HG03045 (cell line): ENCODE measurements around the gene PRR5L.
"Not testable (repeated sequence)": the region's sequence is repeated elsewhere in the genome, so short reads cannot be mapped to it uniquely, and the experiment has no call there.

Experiments used
- ATAC-seq: cut with Tn5 transposase; IDR thresholded peaks from one replicate; pipeline ENCODE4 v1.9.1; 2021; ENCODE audit warnings: mild to moderate bottlenecking, moderate library complexity; ENCODE audit not compliant: unreplicated experiment

The PRR5L gene

DNA sequence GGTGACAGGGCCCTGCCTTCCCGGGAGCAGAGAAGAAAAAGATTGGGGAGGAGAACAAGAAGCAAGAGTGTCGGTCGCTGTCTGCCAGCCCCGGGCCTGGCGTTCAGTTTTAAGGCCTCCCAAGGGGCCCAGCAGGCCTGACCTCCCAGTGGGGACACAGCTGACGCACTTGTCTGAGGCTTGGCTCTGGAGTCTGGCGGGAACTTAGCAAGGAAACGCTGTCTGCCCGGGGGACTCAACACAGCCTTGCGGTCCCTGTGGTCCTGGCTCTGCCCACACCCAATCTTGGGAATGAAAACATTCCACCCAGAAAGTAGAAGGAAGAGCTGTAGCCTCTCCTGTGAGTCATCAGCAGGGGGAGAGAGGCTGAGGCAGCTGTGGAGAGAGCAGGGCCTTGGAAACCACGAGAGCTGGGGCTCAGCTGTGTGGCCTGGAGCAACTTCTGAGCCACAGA, 159.6 kb downstream of the PRR5L start:
- no peak for ATAC-seq

DNA sequence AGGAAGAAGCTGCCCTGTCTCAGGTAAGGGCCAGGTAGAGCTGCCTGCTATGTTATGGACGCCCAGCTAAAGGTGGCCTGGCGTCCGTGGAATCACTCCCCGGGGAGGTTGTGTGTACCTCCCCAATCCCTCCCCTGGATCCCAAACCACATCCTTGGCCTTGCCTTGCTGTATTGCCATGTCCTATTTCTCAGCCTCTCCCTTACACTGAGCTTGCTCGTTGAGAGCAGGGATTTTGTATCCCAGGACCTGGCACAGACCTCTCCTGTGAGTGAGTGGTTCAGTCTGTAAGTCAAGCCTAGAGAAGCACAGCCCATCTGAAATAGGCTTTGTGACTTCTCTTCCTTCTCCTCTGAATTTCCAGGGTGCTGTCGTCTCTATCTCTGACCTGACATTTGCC, 160.1 kb downstream of the PRR5L start:
- ATAC-seq = no peak

DNA sequence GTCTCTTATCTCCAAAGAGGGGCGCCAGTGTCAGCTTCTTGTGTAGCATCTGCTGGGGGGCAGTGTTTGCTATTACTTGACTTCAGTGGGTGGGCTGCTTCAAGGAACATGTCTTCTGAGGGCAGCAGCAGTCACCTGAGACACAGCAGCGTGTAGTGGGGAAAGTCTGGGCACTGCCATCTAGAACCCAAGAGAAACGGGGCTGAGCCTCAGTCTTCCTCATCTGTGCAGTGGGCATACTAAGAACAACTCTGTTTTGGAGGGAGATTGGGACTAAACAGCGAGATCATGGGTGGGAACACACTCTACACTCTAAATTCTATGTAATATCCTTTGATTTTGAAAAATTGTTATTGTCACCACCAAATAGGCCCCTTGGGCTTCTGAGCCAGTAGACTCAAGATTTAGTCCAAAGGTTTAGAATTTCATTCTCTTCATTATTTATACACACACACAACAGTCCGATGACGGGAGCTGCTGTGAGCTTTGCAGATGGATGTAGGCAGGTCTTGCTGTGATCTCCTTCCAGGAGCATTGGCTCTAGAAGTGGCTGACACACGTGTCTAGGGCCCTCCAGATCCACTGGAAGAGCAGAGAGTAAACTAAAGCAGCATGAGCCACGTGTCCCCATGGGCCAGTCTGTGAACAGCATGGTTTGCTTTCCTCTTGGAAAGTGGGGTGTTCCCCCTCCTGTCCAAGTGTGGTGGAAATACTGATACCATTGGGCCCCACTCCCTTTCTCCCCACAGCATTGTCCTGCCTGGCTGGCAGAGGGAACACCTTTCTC, 162.2 kb downstream of the PRR5L start:
- ATAC-seq = no peak

DNA sequence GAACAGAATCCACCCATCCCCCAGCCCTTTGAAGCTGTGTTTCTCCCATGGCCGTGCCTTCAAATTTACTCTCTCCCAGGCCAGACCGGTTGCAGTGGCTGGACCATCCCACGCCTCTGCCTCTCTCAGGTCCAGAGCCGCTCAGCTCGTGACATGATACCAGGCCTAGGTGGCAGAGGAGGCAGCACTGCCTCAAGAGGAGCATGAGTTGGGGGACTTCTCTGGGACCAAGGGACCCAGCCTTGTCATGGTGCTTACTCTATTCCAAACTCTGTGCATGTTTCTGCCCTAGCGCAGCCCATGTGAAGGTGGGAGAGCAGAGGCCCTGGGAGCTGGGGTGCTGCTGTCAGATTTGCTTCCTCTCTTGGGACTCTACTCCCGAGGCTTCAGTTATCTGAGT, 163.0 kb downstream of the PRR5L start:
- ATAC-seq = no peak

DNA sequence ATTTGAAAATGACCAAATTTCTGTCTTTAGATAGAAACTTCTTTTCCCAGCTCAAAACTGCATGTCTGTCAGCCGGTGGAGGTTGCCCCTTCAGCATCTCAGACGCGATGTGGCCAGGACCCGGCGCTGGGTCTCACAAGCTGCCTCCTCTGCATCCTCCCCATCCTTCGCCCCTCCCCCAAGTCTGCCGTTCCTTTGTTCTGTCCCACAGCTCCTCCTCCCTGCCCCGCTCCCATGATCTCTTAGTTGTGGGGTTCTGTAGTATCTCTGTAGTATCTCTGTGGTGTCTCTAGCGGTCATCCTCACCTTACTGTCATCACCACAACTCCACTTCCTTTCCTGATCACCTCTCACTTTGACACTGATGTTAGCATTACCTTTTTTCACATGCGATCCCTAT, 164.1 kb downstream of the PRR5L start:
- ATAC-seq = no peak

DNA sequence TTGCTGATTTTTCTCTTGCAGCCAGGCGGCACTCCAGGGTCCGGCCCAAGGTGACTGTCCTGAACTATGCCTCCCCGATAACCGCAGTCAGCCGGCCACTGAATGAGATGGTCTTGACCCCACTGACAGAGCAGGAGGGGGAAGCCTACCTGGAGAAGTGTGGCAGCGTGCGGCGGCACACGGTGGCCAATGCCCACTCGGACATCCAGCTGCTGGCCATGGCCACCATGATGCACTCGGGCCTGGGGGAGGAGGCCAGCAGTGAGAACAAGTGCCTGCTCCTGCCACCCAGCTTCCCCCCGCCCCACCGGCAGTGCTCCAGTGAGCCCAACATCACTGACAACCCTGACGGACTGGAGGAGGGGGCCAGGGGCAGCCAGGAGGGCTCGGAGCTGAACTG, 166.2 kb downstream of the PRR5L start:
- no peak for ATAC-seq

DNA sequence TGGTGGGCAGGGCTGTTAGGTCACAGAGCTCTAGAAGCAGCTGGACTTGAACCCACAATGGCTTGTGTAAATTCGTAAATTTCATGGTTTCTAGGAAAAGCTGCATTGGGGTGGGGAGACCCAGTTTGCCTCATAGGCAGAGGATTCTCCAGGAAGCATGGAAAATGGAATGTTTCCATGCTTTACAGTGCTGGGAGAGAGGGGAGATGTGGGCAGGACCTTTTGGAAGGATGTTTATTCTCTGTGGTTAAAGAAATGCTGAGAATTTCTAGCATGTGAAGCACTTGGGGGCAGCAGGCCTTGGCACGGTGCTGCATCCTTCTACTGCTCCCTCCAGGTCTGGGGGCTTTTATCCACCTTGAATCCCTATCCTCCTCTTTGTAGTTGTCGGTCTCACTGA, 167.7 kb downstream of the PRR5L start:
- ATAC-seq = no peak

DNA sequence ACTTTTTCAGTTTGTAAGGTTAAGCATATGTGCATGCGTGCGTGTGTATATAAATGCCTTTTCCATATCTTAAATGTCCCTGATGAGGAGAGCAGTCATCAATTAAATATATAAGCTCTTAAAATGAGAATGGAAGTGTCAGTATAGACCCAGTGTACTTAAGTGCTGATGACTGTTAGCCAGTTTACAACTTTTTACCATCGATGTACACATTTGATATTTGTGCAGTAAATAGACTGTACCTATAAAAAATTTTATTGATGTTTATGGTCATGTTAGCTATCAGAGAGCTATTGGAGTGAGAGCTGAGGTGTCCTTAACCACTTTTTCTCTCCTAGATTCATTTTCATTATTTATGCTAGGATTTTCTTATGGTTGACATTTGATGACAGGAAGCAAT, 168.6 kb downstream of the PRR5L start:
- ATAC-seq = no peak

DNA sequence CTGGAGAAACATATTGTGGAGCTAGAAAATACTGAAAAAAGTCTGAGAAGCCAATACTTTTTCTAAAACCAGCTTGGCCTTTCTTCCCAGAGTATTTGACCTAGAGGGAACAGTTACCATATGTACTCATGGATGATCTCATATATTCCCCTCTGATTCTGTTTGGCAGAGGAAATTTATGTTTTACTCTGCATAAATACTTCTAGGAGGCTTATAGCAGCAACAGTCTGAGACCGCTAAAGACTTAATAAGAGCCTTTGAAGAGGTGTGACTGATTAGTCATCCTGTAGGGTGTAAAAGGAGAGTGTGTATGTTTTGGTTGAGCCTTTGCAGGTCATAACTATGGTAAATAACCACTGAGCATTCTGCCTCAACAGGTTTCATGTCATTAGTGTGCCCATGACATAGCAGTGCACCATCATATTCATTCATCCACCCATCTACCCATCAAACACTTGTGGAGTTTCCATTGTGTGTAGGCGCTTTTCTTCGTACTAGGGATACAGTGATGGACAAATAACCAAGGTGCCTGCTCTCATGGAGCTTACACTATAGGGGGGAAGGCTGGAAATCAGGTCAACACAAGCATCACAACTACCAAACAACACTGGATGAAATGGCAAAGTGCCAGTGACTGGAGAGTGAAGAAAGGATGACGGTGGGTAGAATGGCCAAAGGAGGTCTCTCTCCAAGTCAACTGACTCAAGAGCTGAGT, 169.5 kb downstream of the PRR5L start:
- ATAC-seq = no peak

DNA sequence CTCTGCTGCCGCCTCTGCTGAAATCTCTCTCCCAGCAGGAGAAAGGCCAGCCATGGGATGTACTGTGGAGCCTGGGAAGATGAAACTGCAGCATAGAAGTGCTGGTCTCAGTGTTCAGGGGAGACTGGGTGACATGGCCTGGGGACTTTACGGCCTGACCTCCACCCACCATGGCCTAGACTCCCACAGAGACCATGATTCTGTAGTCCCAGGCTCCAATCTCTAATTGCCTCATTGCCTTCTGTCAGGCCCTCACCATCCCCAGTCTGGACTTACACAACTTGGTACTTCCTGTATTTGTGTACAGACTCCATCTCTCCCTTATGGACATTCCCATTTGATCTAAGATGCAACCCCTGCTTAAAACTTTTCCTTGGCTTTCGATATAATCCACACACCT, 170.9 kb downstream of the PRR5L start:
- ATAC-seq = no peak

DNA sequence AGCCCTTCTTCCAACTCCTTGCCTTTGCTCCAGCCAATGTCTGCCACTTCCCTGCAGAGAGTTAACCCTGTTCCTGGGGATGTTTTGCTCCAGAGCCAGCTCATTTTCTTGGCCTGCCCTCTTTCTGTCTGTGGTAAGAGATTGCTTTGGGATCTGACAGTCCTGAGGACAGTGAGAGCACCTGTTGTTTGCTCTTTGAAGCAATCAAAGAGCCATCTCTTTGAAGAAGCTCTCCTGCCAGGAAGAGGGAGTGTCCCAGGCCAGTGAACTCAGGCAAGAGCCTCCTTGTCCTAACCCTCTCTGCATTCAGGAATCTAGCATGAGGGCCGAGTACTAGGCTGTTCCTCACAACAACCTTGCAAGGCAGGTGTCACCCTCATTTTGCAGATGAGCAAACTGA, 171.8 kb downstream of the PRR5L start:
- no peak for ATAC-seq

DNA sequence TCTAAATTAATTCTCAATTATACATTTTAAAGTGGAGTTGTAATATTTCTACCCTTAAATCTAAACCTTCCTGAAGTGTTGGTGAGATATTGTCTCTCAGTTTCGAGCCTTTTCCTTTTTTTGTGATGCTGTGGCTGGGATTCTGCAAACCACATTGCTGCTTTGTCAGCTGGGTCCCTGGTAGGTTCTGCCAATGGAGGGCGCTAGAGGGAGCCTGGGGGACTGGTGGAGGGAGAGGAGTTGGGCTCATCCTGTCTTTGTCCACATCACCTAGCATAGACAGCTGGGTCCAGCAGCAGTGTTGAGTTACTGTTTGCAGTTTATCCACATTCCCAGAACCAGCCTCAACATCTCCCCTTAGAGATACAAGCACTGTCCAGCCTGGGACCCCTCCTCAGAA, 173.0 kb downstream of the PRR5L start:
- ATAC-seq = no peak

DNA sequence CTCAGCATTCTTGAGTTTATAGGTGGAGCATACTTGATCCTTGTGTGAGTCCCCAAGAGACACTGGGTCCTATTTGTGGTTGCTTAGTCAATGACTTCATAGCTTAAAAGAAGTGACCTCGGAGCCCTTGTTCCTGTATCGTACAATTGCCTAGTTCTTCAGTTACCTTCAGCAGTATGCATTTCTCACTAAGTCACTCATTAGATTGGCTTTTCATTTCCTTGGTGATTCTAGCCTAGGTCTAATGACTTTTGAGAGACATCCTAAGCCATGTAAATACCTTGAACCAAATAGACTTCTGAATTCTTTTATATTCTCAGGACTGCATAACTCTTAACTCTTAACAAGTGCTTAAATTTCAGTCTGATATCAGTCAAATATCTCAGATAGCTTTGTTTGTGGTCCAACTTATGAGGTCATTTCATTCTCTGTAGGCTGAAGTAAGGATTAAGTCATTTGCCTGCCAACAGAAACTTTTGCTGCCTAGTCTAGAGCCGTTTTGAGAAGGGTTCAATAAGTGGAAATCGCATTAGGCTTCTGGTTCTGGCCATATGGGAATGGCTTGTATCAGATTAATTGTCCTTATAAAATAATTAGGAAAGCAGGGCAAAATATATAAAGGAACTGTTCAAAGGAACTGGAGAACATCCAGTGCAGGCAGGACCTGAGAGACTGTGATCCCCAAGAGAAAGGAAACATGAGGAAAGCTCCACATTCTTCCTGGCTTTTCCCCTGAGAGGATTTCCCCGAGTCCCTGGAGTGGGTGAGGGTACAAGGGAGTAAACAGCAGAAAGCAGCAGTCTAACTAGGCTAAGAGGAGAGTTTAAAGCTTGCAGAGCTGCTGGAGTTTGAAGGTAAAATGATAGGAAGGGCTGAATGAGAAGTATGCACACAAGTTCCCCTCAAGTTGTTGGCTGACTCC, 174.1 kb downstream of the PRR5L start:
- ATAC-seq = no peak

DNA sequence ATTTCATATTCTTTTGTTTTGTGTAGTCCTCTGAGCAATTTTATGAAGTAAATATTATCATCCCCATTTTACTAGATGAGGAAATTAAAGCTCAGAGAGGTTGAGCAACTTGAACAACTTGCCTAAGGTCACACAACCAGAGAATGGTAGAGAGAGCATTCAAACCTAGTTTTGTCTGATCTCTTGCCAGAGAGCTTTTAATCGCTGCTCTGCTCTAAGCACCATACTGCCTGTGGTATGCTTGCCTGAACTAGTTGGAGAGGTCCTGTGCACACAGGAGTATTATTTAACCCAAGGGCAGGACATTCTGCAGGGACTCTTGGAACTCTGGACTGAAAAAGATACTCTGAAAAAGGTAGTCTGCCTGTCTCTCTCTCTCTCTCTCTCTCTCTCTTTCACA, 175.5 kb downstream of the PRR5L start:
- no peak for ATAC-seq

DNA sequence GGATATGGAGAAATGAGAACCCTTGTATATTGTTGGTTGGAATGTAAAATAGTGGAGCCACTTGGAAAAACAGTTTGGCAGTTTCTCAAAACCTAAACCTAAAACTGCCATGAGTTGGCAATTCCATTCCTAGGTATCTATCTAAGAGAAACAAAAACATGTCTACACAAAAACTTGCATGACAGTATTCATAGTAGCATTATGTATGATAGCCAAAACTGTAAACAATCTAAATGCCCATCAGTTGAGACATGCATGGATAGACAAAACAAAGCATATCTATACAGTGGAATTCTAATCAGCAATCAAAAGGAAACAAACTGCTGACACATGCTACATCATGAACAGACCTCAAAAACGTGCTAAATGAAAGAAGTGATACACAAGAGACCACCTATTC, 179.1 kb downstream of the PRR5L start:
- no peak for ATAC-seq

DNA sequence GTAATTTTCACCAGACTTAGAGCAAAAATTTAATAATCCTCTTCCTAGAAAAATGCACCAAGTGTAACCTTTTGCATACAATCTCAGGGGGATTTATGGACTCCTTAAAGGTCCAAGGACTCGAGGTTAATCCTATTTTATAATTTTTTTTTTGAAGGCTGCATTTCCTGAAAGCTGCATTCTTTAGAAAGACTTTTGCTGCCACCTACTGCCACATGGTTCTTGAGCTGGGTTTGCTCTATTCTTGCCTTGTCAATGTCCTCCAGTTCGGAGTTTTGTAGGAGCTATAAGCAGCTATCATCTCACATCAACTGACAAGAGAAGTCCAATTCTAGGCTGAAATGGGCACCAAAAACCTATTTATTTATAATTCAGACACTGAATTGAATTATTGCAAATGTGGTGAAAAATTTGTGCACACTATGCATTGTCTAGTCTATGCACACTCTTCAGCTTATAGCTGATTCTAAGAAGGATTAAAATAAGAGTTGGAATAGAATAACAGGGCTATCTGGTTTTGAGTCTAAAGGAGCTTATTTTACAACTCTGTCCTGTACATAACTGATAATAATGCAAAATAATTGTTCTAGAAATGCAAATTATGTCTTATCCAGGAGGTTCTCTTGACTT, 182.7 kb downstream of the PRR5L start:
- no peak for ATAC-seq

DNA sequence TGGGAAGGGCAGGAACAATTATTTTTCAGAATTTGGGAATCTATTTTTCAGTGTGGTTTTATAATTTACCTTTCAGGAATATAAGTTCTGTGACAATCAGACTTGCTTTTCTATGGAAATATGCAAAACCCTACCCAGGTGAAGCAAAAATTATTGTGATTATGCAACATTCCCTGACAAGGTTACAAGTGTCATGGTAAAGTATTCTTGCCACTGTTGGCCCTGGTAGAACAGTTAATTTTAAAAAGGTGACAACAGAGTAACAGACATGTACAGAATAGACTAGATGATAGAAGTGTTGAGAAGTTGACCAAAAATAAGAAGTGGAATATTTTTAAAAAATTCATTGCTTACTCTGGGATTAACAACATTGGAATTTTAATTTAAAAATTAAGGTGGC, 184.7 kb downstream of the PRR5L start:
- ATAC-seq = no peak

DNA sequence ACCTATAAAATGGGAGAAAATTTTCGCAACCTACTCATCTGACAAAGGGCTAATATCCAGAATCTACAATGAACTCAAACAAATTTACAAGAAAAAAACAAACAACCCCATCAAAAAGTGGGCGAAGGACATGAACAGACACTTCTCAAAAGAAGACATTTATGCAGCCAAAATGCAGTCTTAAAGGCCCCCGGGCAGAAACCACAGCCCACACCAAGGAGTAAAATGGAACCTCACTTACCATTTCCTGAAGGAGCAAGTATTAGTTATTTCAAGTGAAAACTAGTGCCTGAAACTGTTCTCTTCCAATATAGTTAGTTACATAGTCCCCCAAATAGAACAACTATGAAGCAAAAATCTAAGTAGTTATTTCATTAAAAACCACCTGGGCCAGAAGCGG, 187.0 kb downstream of the PRR5L start:
- not testable (repeated sequence) for ATAC-seq

DNA sequence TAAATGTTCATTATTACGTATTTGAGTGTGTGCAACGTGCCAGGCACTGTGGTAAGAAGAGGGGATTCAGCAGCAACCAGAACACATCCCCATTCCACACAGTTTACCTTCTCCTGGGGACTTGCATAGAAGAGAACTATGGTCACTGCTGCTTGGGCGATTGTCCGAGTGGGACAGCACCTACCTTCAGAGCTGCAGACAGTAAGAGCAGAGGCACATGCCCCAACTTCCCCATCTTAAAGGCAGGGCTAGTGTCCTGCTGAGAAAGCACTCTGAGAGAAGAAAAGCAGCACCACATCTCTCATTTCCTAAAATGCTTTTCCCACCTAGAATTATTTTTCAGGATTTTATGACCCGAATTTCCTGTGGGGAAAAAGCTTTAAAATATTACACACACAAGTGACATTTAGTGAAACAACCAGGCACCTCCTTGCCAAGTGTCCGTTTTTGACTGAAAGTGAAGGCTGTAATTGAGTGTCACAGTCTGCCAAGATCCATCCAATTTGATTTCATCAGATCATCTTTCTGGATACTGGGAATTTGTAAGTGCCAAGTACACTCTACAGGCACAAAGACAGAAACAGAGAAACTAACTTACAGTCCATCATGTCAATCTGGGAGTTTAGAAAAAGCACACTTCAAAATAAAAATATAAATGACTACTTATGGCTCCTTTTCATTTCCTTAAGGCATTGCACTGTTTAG, 189.4 kb downstream of the PRR5L start:
- ATAC-seq = no peak

DNA sequence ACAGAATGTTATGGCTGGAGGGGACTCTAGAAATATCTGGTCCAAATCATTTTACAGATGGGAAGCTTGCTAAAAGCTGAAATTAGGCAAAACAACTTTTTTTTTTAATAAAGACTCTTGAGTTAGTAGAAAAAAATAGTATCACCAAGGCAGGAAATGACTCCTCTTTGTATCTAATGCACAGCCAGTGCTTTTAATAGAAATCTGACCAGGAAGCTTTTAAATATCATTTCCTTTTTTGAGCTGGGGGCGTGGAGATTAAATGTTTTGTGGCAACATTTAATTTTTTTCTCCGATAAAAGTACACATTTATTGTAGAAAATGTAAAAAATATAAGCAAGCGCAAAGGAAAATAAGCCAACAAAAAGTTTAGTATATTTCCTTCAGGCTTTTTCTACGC, 191.5 kb downstream of the PRR5L start:
- no peak for ATAC-seq
